K562 (cell line): Measurements from ENCODE around the gene KCNK3. TPM values are rescaled to one million over a fixed set of nuclear protein-coding genes. Genes with fewer than 3 reads are reported as not detected.
"Not testable (repeated sequence)": the region's sequence is repeated elsewhere in the genome, so short reads cannot be mapped to it uniquely, and the experiment has no call there.

ENCODE experiments used
- ARID3B ChIP-seq: fragments of 250-450 bp; sonication (Bioruptor Pico); IDR thresholded peaks from 2 replicates; pipeline ENCODE4 v1.4.0; 2020; ENCODE audit warnings: borderline replicate concordance
- ATF1 ChIP-seq, 2 experiments: fragments of 450-650 bp in 1 of 2; IDR thresholded peaks; 2 replicates each; pipeline ENCODE4 v1.6.1; 2016; ENCODE audit warnings: missing compliant biosample characterization in 1 of 2, missing genetic modification characterization in 1 of 2
- BACH1 ChIP-seq: fragments of 200-800 bp; sonication (Bioruptor generic); IDR thresholded peaks from 2 replicates; pipeline ENCODE4 v1.6.1; 2016; ENCODE audit warnings: missing genetic modification characterization, missing compliant biosample characterization
- CXXC5 ChIP-seq: fragments of 250-450 bp; sonication (Bioruptor Pico); IDR thresholded peaks from 2 replicates; pipeline ENCODE4 v1.8.0; 2022; ENCODE audit warnings: inconsistent platforms, mild to moderate bottlenecking, moderate library complexity
- KLF13 ChIP-seq: fragments of 450-650 bp; IDR thresholded peaks from 2 replicates; pipeline ENCODE4 v1.6.1; 2016; ENCODE audit warnings: missing genetic modification characterization, low read depth, mild to moderate bottlenecking, missing compliant biosample characterization, moderate library complexity, borderline replicate concordance
- MAX ChIP-seq: sonication (generic); formaldehyde crosslinking; IDR thresholded peaks from 2 replicates; pipeline ENCODE4 v1.9.0; 2022; ENCODE audit warnings: mild to moderate bottlenecking, missing genetic modification reagents
- NCOR1 ChIP-seq: fragments of 450-650 bp; IDR thresholded peaks from 2 replicates; pipeline ENCODE4 v1.6.1; 2016; ENCODE audit warnings: mild to moderate bottlenecking, moderate library complexity
- NFE2L1 ChIP-seq: fragments of 450-650 bp; IDR thresholded peaks from 2 replicates; pipeline ENCODE4 v1.6.1; 2016; ENCODE audit warnings: missing genetic modification characterization, low read depth, mild to moderate bottlenecking, missing compliant biosample characterization, moderate library complexity, borderline replicate concordance
- NFRKB ChIP-seq: fragments of 450-650 bp; IDR thresholded peaks from 2 replicates; pipeline ENCODE4 v1.6.1; 2016; ENCODE audit warnings: low read depth
- PHF21A ChIP-seq: fragments of 450-650 bp; IDR thresholded peaks from 2 replicates; pipeline ENCODE4 v1.6.1; 2017; ENCODE audit warnings: low read depth, borderline replicate concordance
- SMAD4 ChIP-seq: fragments of 250-450 bp; sonication (Bioruptor Pico); conservative IDR thresholded peaks from 2 replicates; pipeline ENCODE4 v1.8.0; 2021; ENCODE audit warnings: inconsistent platforms, mild to moderate bottlenecking, moderate library complexity
- SMARCA4 ChIP-seq: fragments of 450-650 bp; IDR thresholded peaks from 2 replicates; pipeline ENCODE4 v1.6.1; 2016
- TCFL5 ChIP-seq: fragments of 250-450 bp; sonication (Bioruptor Pico); conservative IDR thresholded peaks from 2 replicates; pipeline ENCODE4 v1.6.1; 2021; ENCODE audit warnings: mild to moderate bottlenecking, moderate library complexity, matching md5 sums
- ZBTB34 ChIP-seq: fragments of 250-450 bp; sonication (Bioruptor Pico); IDR thresholded peaks from 2 replicates; pipeline ENCODE4 v1.8.0; 2021; ENCODE audit warnings: mild to moderate bottlenecking, moderate library complexity
- ZKSCAN3 ChIP-seq: fragments of 250-450 bp; sonication (Bioruptor Pico); IDR thresholded peaks from 2 replicates; pipeline ENCODE4 v1.4.0; 2020
- ZNF140 ChIP-seq: fragments of 250-450 bp; sonication (Bioruptor Pico); IDR thresholded peaks from 2 replicates; pipeline ENCODE4 v1.8.0; 2021; ENCODE audit warnings: moderate library complexity, mild to moderate bottlenecking, inconsistent platforms
- ZNF174 ChIP-seq: fragments of 250-450 bp; sonication (Bioruptor Pico); IDR thresholded peaks from 2 replicates; pipeline ENCODE4 v1.4.0; 2020; ENCODE audit warnings: mild to moderate bottlenecking
- ZNF212 ChIP-seq: fragments of 450-650 bp; formaldehyde crosslinking; IDR thresholded peaks from 2 replicates; pipeline ENCODE4 v1.4.0; 2020; ENCODE audit warnings: mild to moderate bottlenecking
- ZNF354B ChIP-seq: fragments of 250-450 bp; sonication (Bioruptor Pico); IDR thresholded peaks from 2 replicates; pipeline ENCODE4 v1.4.0; 2020
- ZNF695 ChIP-seq: fragments of 450-650 bp; formaldehyde crosslinking; IDR thresholded peaks from 2 replicates; pipeline ENCODE4 v1.4.0; 2020; ENCODE audit warnings: mild to moderate bottlenecking, moderate library complexity
- ZNF699 ChIP-seq: fragments of 250-450 bp; sonication (Bioruptor Pico); IDR thresholded peaks from 2 replicates; pipeline ENCODE4 v1.8.0; 2021; ENCODE audit warnings: mild to moderate bottlenecking, moderate library complexity; ENCODE audit not compliant: insufficient replicate concordance
- polyA plus RNA-seq, 8 experiments: library from polyadenylated mRNA; depleted of rRNA in 4 of 8; stranded (reverse) in 5 of 8; unstranded in 3 of 8; fragments of >200 nt; fragmentation: Nextera tagmentation in 2 of 8; fragmentation: Illumina TruSeq in 1 of 8; extraction: Ambion mirVana in 2 of 8; extraction: Trizol in 1 of 8; gene quantifications; 2 replicates each; pipeline versions ENCODE4 v1.2.1 to v1.2.3, GENCODE V29; 2011 to 2014; ENCODE audit warnings: inconsistent platforms in 1 of 8, missing spikeins in 1 of 8
- total RNA-seq, 7 experiments: library from RNA; depleted of rRNA in 6 of 7; stranded (reverse); fragments of >200 nt in 6 of 7; fragmentation: Illumina TruSeq in 2 of 7; extraction: Trizol in 2 of 7; gene quantifications; 2 replicates each; pipeline versions ENCODE4 v1.2.1 to v1.2.3, GENCODE V29; 2011 to 2021; ENCODE audit warnings: low replicate concordance in 1 of 7
- TF ChIP-seq, protein P1 (sequence below): fragments of 250-450 bp; sonication (Bioruptor Pico); IDR thresholded peaks from 2 replicates; pipeline ENCODE4 v1.4.0; 2020; ENCODE audit warnings: mild to moderate bottlenecking, moderate library complexity, borderline replicate concordance
- TF ChIP-seq, protein P2 (sequence below): fragments of 250-450 bp; sonication (Bioruptor Pico); IDR thresholded peaks from 2 replicates; pipeline ENCODE4 v1.8.0; 2021; ENCODE audit warnings: moderate library complexity, mild to moderate bottlenecking, inconsistent platforms

KCNK3 gene
- total and polyA plus RNA-seq, 9 of the 15 experiments (the other 6 are each of a cell fraction or from before 2014, with no cell fraction given): 0.01 to 0.20 (median 0.07) TPM; not detected in 5

GRCh38 chr2:26749787-26750420, 57.4 kb downstream of the KCNK3 start (continued):
- TF ChIP-seq ZBTB34 (CRISPR knock-in tag): peak; percentile 85
- TF ChIP-seq TCFL5 (CRISPR knock-in tag): peak; percentile 91
- 0 out of 2 replicates have a peak, but pooled peaks have one; percentile 53 for TF ChIP-seq ZNF174 (CRISPR knock-in tag)
- TF ChIP-seq BACH1 (tag): peak; percentile 85
- TF ChIP-seq ARID3B: peak; percentile 25; the same call in 1 of the 2 replicates
- not testable (repeated sequence) for TF ChIP-seq ATF1 (CRISPR knock-in tag; IDR thresholded peaks at IDR 0.05)
- peak; percentile 61 for TF ChIP-seq ATF1 (tag; IDR thresholded peaks at IDR 0.05)
- TF ChIP-seq CXXC5 (CRISPR knock-in tag): peak; percentile 96
- TF ChIP-seq, protein P1, sequence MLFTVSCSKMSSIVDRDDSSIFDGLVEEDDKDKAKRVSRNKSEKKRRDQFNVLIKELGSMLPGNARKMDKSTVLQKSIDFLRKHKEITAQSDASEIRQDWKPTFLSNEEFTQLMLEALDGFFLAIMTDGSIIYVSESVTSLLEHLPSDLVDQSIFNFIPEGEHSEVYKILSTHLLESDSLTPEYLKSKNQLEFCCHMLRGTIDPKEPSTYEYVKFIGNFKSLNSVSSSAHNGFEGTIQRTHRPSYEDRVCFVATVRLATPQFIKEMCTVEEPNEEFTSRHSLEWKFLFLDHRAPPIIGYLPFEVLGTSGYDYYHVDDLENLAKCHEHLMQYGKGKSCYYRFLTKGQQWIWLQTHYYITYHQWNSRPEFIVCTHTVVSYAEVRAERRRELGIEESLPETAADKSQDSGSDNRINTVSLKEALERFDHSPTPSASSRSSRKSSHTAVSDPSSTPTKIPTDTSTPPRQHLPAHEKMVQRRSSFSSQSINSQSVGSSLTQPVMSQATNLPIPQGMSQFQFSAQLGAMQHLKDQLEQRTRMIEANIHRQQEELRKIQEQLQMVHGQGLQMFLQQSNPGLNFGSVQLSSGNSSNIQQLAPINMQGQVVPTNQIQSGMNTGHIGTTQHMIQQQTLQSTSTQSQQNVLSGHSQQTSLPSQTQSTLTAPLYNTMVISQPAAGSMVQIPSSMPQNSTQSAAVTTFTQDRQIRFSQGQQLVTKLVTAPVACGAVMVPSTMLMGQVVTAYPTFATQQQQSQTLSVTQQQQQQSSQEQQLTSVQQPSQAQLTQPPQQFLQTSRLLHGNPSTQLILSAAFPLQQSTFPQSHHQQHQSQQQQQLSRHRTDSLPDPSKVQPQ (CRISPR knock-in tag): 0 out of 2 replicates have a peak, but pooled peaks have one; percentile 32
- TF ChIP-seq ZNF695 (CRISPR knock-in tag): peak; percentile 85; the same call in 1 of the 2 replicates
- peak; percentile 66 for TF ChIP-seq NCOR1
- peak; percentile 27; the same call in 1 of the 2 replicates for TF ChIP-seq PHF21A
- peak; percentile 81; the same call in 1 of the 2 replicates for TF ChIP-seq ZNF140 (CRISPR knock-in tag)
- TF ChIP-seq KLF13 (tag): 0 out of 2 replicates have a peak, but pooled peaks have one; percentile 47
- peak; percentile 86 for TF ChIP-seq SMARCA4
- peak; percentile 85; the same call in 1 of the 2 replicates for TF ChIP-seq ZNF212 (CRISPR knock-in tag)
- peak; percentile 63 for TF ChIP-seq MAX (CRISPR knock-in tag)
- TF ChIP-seq ZNF354B (CRISPR knock-in tag): peak; percentile 77; the same call in 1 of the 2 replicates
- peak; percentile 58; the same call in 1 of the 2 replicates for TF ChIP-seq NFE2L1
- peak; percentile 43; the same call in 1 of the 2 replicates for TF ChIP-seq ZKSCAN3 (CRISPR knock-in tag)
- peak; percentile 61; the same call in 1 of the 2 replicates for TF ChIP-seq NFRKB
- TF ChIP-seq, protein P2, sequence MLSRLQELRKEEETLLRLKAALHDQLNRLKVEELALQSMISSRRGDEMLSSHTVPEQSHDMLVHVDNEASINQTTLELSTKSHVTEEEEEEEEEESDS (CRISPR knock-in tag): peak; percentile 49; the same call in 1 of the 2 replicates
- TF ChIP-seq ZNF699: peak; percentile 67
- peak; percentile 99 for TF ChIP-seq SMAD4
